HepG2 (cell line): ENCODE measurements around the gene ADD2. TPM values are rescaled to one million over a fixed set of nuclear protein-coding genes. Genes with fewer than 3 reads are reported as not detected.

Experiments used
- ATAC-seq: fragments of 200-7000 bp; cut with Tn5 transposase; 3 replicates; pipeline ENCODE4 v1.9.1; 2020; ENCODE audit warnings: mild to moderate bottlenecking, moderate library complexity
- BruUV-seq: library from RNA; stranded (reverse); fragments of 400-500 nt; replicated peaks from 2 replicates; lab custom pipeline; 2021; lab: Mats Ljungman, UMichigan
- CTCF ChIA-PET: fragments of 300-600 bp; formaldehyde crosslinking; extraction: SDS; loops from one replicate; lab custom pipeline; 2021; ENCODE audit warnings: low total read pairs, inconsistent platforms, low intra/inter-chr PET ratio; lab: Yijun Ruan, JAX
- POLR2A ChIA-PET: fragments of 350-600 bp; sonication (Branson Sonifier 250); formaldehyde crosslinking; loops from one replicate; lab custom pipeline; 2020; ENCODE audit warnings: antibody characterized with exemption, inconsistent platforms; lab: Yijun Ruan, JAX
- DNase-seq: peaks from one replicate; pipeline ENCODE4 v3.0.0-alpha.2; 2015; ENCODE audit warnings: low spot score
- FAIRE-seq: peaks from 3 replicates; lab custom pipeline; 2011; peaks lifted over from hg19 to GRCh38; lab: Jason Lieb, UNC
- H2AFZ ChIP-seq: one replicate; pipeline ENCODE4 v1.6.1; 2011; ENCODE audit warnings: low read length, inconsistent platforms
- H3K27ac ChIP-seq: fragments of 300-600 bp; 3 replicates; pipeline ENCODE4 v1.8.0; 2011; ENCODE audit warnings: mixed run types, mild to moderate bottlenecking, mixed read lengths, low read length, inconsistent platforms; ENCODE audit not compliant: insufficient read depth; ENCODE audit errors: extremely low read length
- H3K27me3 ChIP-seq, 2 experiments: fragments of 200-600 bp in 1 of 2; 2 replicates in 1 of 2; 3 replicates in 1 of 2; pipeline versions ENCODE4 v1.6.0 to v1.8.0; 2011; ENCODE audit warnings: low read length in 2 of 2, mild to moderate bottlenecking in 2 of 2, moderate library complexity in 2 of 2, inconsistent platforms in 1 of 2; ENCODE audit not compliant: insufficient read depth in 2 of 2, control insufficient read depth in 1 of 2
- H3K36me3 ChIP-seq, 2 experiments: fragments of 200-600 bp in 1 of 2; replicated peaks in 1 of 2; 2 replicates in 1 of 2; 3 replicates in 1 of 2; pipeline versions ENCODE4 v1.5.1 to v1.8.0; 2011; ENCODE audit warnings: low read length in 2 of 2, inconsistent platforms in 1 of 2; ENCODE audit not compliant: insufficient read depth in 2 of 2, control insufficient read depth in 1 of 2
- H3K4me1 ChIP-seq: 2 replicates; pipeline ENCODE4 v1.5.1; 2012; ENCODE audit warnings: low read length, inconsistent platforms; ENCODE audit not compliant: insufficient read depth
- H3K4me2 ChIP-seq: 2 replicates; pipeline ENCODE4 v1.6.0; 2011; ENCODE audit warnings: low read depth, low read length, inconsistent platforms
- H3K4me3 ChIP-seq, 3 experiments: fragments of 200-600 bp in 1 of 3; sonication (generic), shearing (Covaris generic) in 1 of 3; replicated peaks in 1 of 3; 2 replicates each; pipeline ENCODE4 v1.5.1; 2011 to 2016; ENCODE audit warnings: low read length in 3 of 3, inconsistent platforms in 2 of 3, low read depth in 2 of 3, mild to moderate bottlenecking in 2 of 3, control low read depth in 1 of 3, mixed read lengths in 1 of 3; ENCODE audit not compliant: insufficient read depth in 1 of 3
- H3K79me2 ChIP-seq: one replicate; pipeline ENCODE4 v1.6.1; 2011; ENCODE audit warnings: low read length, inconsistent platforms; ENCODE audit not compliant: insufficient read depth
- H3K9ac ChIP-seq: 2 replicates; pipeline ENCODE4 v1.6.0; 2011; ENCODE audit warnings: mild to moderate bottlenecking, low read depth, low read length, inconsistent platforms; ENCODE audit not compliant: insufficient read depth
- H3K9me3 ChIP-seq: 2 replicates; pipeline ENCODE4 v1.5.1; 2012; ENCODE audit warnings: mild to moderate bottlenecking, low read length
- H4K20me1 ChIP-seq: 2 replicates; pipeline ENCODE4 v1.6.0; 2011; ENCODE audit warnings: inconsistent platforms, mild to moderate bottlenecking, low read length, moderate library complexity; ENCODE audit not compliant: insufficient read depth
- HHEX ChIP-seq: IDR thresholded peaks from 2 replicates; pipeline ENCODE4 v1.6.1; 2016; ENCODE audit warnings: control low read depth
- IKZF4 ChIP-seq: sonication (generic); formaldehyde crosslinking; IDR thresholded peaks from 2 replicates; pipeline ENCODE4 v1.5.1; 2020; ENCODE audit warnings: borderline replicate concordance, mild to moderate bottlenecking, low read depth, missing genetic modification reagents; ENCODE audit errors: not compliant biosample characterization
- NFKB2 ChIP-seq: sonication (generic); formaldehyde crosslinking; IDR thresholded peaks from 2 replicates; pipeline ENCODE4 v1.4.0; 2020; ENCODE audit warnings: missing genetic modification reagents, borderline replicate concordance
- SCMH1 ChIP-seq: sonication (generic); formaldehyde crosslinking; IDR thresholded peaks from 2 replicates; pipeline ENCODE4 v1.9.0; 2021; ENCODE audit warnings: missing genetic modification reagents, mild to moderate bottlenecking, borderline replicate concordance
- ZNF569 ChIP-seq: sonication (generic); formaldehyde crosslinking; IDR thresholded peaks from 2 replicates; pipeline ENCODE4 v1.5.0; 2020; ENCODE audit warnings: mild to moderate bottlenecking, missing genetic modification reagents, moderate library complexity, borderline replicate concordance
- ZZZ3 ChIP-seq: sonication (generic); formaldehyde crosslinking; IDR thresholded peaks from 2 replicates; pipeline ENCODE4 v1.4.0; 2020; ENCODE audit warnings: missing genetic modification reagents, mild to moderate bottlenecking, borderline replicate concordance
- WGBS: methylation state at CpG from one replicate; pipeline ENCODE4 v1.1.6; 2017; ENCODE audit warnings: low lambda C conversion rate; 5-methylcytosine and 5-hydroxymethylcytosine counted together
- in situ Hi-C: cut with HindIII; loops from 2 replicates; pipeline ENCODE4 v1.10.0; 2017; ENCODE audit warnings: low pct_unique_long_range_greater_than_20kb; ENCODE audit not compliant: extremely low pct_ligation_motif_present
- intact Hi-C: fragments of 100-400 bp; cut with micrococcal nuclease; formaldehyde crosslinking; loops from one replicate; pipeline ENCODE4 v1.10.0; 2022; ENCODE audit not compliant: unreplicated experiment
- polyA plus RNA-seq, 8 experiments: library from polyadenylated mRNA; depleted of rRNA in 3 of 8; stranded (reverse) in 7 of 8; unstranded in 1 of 8; fragments of >200 nt; fragmentation: Illumina TruSeq in 4 of 8; extraction: Trizol in 4 of 8; gene quantifications; 2 replicates each; pipeline versions ENCODE4 v1.2.1 to v1.2.3, GENCODE V29; 2011 to 2016; ENCODE audit warnings: low read depth in 4 of 8, missing spikeins in 1 of 8, mixed read lengths in 1 of 8; ENCODE audit not compliant: insufficient read depth in 1 of 8
- total RNA-seq, 5 experiments: library from RNA; depleted of rRNA; stranded (reverse); fragments of >200 nt; fragmentation: Illumina TruSeq; extraction: Trizol; gene quantifications; 2 replicates each; pipeline ENCODE4 v1.2.3, GENCODE V29; 2016; ENCODE audit warnings: low read depth in 1 of 5

ADD2 gene
- total and polyA plus RNA-seq, 2 of the 13 experiments (the other 11 are each of a cell fraction or from before 2014, with no cell fraction given) = 0.05 to 0.13 TPM

- ATAC-seq (no peak), FAIRE-seq (no peak), DNase-seq (no peak)
- intact Hi-C loops (no loop called here), in situ Hi-C loops (no loop called here)
- Histone ChIP-seq H3K4me1 (no peaks in the 10 kb centered on the region), H3K27ac (no peak overlapping the region), H3K4me2 (no peak overlapping the region), H2AFZ (no peak overlapping the region), H3K4me3 (no peak overlapping the region), H3K27me3 (peaks cover 0 to 55% of the 10 kb centered on the region in 2 experiments; a peak in 3 of 5 replicates), H3K36me3 (no peaks in the 10 kb centered on the region), H3K9me3 (no peaks in the 10 kb centered on the region), H3K9ac (no peak overlapping the region), H3K79me2 (no peaks in the 10 kb centered on the region), H4K20me1 (no peaks in the 10 kb centered on the region)
- BruUV-seq = no TSS peak
- WGBS = 7% methylated on average over 1 of the region's 1 CpG
- ChIA-PET CTCF (no interaction called here), POLR2A (no interaction called here)
- TF ChIP-seq SCMH1 = no peak
- no peak for TF ChIP-seq ZNF569
- no peak for TF ChIP-seq NFKB2 (CRISPR knock-in tag)
- no peak for TF ChIP-seq HHEX (CRISPR knock-in tag)
Measured at GRCh38 chr2:70670202-70670601, 97.8 kb downstream of the ADD2 start.

DNA sequence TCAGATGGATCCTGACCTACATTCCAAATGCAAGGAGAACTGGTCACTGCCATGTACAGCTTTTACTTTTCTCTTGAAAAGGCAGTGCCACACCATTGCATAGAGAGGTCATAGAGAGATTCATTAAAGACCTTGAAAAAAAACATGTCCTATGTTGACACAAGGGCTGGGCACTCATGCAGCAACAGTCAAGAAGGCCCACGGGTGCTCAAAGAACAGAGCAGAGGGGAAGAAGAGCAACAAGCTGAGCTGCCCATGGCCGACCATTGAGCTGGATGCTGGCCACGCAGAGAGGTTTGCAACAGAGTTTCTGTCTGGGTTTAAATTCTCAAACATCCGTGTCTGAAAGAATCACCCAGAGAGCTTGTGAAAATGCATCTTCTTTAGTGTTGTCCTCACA lies 99.1 kb downstream of the ADD2 start:
- H3K36me3 ChIP-seq = no peaks in the 10 kb centered on the region
- in situ Hi-C loops = no loop called here
- H3K4me2 ChIP-seq = no peak overlapping the region
- no peak overlapping the region for H3K27ac ChIP-seq
- H3K27me3 ChIP-seq = peaks cover 0 to 47% of the 10 kb centered on the region in 2 experiments; a peak in 3 of 5 replicates
- no peaks in the 10 kb centered on the region for H4K20me1 ChIP-seq
- no peaks in the 10 kb centered on the region for H3K4me1 ChIP-seq
- ATAC-seq = no peak
- BruUV-seq = no TSS peak
- H2AFZ ChIP-seq = no peak overlapping the region
- TF ChIP-seq ZZZ3 (no peak), IKZF4 (no peak)
- ChIA-PET POLR2A (no interaction called here), CTCF (no interaction called here)
- H3K4me3 ChIP-seq = no peak overlapping the region
- 13% methylated on average over 4 of the region's 4 CpGs for WGBS
- FAIRE-seq = no peak
- H3K9ac ChIP-seq = no peak overlapping the region
- H3K79me2 ChIP-seq = no peaks in the 10 kb centered on the region
- DNase-seq = no peak
- intact Hi-C loops = no loop called here
- H3K9me3 ChIP-seq = no peaks in the 10 kb centered on the region
